SW 1271 (cell line): ENCODE measurements around the gene CRABP1.
"Not testable (repeated sequence)": the region's sequence is repeated elsewhere in the genome, so short reads cannot be mapped to it uniquely, and the experiment has no call there.

Experiments used
- DNase-seq, 2 experiments: peaks; one replicate each; lab custom pipeline; 2025; lab: John Stamatoyannopoulos, UW

CRABP1 gene

DNA sequence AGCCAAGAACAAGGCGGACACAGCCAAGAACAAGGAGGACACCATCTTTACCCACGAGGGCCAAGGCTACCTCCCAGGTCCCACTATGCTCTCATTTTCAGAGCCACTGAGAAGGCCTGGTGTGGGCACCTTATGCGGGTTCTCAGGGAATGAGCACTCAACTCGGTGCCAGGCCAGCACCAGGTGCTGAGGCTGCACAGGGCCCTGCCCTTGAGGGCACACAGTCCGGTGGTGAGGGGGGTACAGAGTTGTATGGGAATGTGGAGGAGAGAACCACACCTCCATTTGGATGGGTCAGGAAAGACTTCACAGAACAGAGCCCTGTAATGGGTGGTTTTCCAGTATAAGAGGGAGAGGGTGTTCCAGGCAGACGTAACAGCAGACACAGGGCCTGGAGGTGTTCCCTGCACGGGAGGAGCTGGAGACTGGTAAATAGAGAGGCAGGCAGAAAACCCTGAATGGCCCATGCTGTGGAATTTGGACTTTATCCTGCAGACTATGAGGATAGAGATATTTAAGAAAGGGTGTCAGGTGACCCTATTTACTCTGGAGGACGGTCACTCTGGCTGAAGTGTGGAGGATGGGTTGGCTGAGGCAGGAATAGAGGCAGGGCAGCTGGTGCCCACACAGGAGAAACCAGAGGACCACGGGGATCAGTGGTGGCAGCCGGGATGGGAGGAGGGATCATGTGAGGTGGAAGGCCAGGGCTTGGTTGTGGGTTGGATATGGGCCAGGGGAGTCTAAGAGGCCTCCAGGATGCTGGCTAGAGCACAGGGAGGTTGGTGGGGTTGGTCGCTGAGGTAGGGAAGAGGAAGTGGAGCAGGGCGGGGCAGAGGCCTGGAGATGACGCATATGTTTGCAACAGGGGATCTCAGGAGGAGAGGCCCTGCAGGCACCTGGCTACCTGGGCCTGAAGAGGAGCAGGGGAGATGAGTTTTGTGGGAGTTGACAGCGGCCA lies 34.6 kb downstream of the CRABP1 start:
- no peak for DNase-seq

DNA sequence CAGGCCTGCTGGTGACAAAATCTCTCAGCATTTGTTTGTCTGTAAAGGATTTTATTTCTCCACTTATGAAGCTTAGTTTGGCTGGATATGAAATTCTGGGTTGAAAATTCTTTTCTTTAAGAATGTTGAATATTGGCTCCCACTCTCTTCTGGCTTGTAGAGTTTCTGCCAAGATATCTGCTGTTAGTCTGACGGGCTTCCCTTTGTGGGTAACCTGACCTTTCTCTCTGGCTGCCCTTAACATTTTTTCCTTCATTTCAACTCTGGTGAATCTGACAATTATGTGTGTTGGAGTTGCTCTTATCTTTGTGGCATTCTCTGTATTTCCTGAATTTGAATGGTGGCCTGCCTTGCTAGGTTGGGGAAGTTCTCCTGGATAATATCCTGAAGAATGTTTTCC lies 40.0 kb downstream of the CRABP1 start:
- not testable (repeated sequence) for DNase-seq

DNA sequence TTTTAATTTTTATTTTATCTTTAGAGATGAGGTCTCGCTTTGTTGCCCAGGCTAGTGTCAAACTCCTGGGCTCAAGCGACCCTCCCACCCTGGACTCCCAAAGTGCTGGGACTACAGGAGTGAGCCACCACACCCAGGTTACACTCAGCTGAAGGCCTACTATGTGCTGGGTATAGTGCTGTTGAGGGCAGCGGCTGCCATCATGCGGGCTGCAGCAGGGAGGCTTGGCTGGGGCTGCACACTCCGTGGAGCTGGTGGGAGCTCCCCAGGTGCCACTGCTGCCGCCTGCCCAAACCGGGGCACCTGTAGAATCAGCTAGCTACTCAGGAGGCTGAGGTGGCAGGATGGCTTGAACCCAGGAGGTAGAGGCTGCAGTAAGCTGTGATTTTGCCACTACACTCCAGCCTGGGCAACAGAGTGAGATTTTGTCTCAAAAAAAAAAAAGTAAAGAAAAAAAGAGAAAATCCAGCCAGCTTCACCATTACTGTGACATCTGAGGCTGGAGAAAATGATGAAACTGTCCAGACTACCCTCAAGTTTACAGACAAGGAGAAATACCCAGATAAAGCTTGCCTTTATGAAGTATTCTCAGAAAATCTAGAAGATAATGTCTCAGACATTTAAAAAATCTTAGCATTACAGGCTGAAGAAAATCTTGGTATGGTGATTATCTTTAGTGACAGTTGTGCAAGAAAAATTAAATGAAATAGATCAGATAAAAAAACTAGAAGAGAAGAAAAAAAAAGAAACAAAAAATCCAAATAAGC lies 42.1 kb downstream of the CRABP1 start:
- DNase-seq = no peak

DNA sequence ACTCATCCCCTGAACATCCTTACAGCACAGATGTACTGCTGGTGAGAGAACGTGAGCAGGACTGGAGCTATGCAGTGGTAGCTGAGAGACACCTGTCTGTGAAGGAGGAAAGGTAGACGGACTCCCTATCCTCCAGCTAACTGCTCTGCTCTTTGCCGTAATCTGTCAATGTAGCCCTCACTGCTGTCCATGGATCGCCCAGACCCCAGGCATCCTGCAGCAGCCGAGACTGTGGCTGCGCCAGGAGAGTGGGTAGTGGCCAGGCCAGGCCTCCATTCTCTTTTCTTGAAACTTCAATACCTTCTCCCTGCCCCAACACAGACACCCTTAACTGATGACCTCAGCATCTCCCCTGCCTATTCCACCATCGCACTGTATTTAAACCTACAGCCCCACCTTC lies 44.5 kb downstream of the CRABP1 start:
- no peak for DNase-seq

DNA sequence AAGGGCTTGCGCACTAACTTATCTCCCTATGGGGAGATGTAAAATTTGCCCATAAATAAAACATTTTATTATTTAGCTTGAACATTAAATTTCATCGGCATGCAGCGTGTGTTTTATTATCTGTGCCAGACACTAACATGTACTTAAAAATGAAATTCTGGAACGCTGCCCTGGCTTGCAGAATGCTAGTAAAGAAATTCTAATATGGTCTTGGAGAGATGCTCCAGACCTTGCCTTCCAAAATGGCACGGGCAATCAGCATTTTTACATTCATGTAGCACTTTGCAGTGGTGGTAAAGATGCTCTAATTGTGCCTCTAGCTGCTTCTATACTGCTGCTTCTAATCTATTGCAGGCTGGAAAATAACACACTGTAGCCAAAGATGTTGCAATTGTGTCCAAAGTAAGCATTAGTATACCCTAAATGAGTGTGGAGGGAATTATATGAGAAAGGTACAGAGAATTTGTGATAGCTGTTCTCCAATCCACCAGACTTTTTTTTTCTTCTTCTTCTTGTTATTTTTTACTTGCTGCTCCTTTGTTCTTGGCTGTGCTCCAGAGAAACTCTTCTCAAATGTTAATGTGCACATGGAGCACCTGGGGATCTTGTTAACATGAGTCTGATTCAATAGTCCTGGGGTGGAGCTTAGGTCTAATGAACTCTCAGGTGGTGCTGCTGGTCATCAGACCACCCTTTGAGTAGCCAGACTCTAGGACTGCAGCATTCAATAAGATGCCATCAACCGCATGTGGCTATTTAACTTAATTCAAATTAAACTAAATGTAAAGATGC lies 47.3 kb downstream of the CRABP1 start:
- DNase-seq = no peak

DNA sequence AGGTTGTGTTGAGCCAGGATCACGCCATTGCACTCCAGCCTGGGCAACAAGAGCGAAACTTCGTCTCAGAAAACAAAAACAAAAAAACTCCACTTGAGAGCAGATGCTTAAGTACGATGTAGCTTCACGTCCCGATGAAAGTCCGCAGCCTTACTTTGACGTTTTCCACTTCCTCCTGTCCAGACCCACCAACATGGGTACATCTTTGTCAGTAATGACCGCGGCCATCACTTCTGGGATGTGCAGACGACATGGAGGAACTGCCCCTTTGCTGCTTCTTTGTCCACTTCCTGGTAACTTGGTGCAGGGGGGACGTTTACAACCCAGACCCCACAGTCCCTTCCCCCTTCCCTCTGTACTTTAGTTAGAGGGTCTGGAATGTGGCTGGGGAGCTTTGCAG lies 48.7 kb downstream of the CRABP1 start:
- no peak for DNase-seq

DNA sequence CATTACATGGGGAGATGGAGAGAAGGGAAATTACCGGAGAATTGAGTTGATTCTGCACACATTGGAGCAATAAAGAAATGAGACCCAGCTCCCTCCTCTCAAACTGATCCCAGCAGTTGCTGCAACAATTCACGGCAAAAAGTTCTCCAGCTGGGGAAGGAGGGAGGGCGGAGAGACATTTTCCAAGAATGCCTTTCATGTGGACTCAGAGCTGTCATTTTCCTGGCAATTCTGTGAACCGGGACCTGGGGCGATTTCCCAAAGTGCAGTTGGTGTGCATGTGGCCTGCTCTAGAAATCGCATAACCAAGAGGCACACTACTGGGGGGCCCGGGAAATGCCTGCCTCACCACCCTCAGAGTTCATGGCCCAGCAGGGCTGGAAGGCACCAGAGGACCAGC lies 49.2 kb downstream of the CRABP1 start:
- DNase-seq = no peak

DNA sequence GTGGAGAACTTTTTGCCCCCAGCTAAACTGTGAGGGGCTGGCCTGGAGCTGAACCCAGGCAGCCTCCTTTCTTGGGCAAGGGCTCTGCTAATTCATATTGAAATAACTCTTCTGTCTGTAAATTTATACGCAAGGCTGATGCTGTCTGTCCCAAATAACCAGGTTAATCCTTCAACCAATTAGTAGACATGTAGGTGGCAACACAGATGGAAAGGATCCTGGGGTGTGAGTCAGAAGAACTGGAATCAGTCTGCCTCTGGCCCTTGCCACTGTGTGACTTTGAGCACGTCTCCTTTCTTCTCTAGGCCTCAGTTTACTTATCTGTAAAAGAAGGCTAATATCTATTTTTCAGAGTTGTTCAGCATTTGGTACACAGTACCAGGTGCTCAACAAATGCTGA lies 49.6 kb downstream of the CRABP1 start:
- DNase-seq = no peak

DNA sequence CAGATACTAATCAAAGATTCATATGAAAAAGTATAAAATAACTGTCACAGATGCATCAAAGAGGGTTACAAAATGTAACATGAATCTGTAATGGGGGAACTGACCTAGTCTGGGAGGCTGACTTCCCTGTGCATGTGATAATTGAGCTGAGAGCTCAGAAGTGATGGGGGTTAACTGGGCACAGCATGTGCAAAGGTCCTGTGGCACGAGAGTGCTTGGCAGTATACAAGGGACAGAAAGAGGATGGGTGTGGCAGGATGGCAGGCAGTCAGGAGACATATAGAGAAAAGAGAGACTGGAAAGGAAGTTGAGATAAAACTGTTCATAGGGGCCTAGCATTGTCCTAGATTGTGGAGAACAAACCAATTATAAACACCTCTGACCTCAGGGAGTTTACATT lies 50.1 kb downstream of the CRABP1 start:
- no peak for DNase-seq

DNA sequence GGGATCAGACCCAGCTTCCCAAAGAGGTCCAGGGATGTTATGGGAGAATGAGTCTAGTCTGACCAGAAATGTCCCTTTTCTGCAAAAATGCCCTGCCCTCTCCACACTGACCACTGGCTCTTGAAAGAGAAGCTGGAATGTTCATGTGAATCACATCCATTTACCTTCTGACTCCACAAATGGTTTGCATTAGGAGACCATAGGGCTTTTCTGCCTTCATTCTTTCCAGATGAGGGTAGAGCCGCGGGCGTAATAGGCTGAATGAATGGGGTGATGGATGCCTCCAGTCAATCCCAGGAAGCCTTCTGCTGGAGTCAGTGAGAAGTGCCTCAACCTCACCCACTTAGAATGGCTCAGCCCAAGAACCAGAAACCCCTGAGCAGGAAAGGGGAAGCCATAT lies 50.7 kb downstream of the CRABP1 start:
- no peak for DNase-seq

DNA sequence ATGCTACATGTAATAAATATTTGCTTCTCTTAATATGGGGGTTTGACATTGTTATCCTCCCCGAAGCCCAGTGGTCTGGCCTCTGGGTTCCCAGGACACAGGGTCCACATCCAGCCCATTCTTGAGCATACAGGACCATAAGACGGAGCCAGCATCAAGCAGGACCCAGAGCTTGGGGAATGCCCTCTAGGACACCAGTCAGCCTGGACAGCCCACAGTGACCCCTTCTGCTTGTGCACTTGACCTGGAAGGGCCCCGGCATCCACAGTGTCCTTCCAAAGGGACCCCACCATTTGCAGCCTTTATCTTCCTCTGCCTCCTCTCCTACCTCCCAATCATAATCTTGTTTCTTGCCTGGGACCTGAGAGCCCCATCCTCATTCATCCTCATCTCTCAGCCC lies 51.6 kb downstream of the CRABP1 start:
- DNase-seq = no peak

DNA sequence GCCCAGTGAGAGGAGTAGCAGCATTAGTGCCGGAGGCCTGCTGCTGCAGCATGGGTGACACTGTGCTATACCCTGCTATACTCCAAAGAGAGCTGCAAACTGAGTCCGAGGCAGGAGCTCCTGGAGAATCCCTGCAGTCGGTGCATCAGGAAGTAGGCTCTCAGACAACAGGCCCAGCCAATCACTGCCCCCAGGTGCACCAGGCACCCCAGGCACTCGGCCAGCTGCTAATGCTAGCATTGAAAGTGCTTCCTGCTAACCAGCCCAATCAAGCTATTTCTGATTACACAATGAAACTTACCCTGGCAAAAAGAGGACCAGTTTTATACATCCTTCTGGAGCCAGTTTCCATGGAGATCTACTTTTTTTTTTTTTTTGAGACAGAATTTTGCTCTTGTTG lies 52.3 kb downstream of the CRABP1 start:
- no peak for DNase-seq

DNA sequence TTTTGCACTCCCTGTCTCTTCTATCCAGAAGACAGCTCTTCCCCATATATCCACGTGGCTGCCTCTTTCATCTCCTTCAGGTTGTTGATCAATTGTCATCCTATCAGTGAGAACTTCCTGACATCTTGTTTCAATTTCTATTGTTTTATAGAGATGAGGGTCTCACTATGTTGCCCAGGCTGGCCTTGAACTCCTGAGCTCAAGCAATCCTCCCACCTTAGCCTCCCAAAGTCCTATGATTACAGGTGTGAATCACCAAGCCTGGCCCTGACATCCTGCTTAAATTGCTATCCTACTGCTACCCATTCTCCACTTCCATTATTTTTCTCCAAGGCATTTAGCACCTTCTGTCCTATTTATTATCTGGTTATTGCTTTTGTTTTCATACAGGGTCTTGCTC lies 53.0 kb downstream of the CRABP1 start:
- DNase-seq = no peak

DNA sequence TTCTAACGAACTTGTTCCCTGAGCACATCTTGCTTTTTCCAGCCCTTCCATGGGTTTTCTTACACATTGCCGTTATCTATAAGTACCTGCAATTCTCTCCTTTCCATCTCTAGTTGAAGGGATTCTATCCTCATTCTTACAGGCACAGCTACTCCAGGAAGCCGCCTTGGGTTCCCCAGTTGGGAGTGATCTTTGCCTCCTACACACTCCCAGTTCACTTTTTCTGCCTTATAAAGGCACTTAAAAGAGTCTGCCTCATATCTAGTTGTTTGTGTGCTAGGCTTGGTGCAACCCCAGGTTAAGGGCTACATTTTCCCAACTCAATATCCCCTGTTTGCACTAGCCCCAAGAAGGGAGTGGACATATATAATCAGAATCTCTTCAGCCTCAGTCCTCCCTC lies 53.9 kb downstream of the CRABP1 start:
- DNase-seq = no peak

DNA sequence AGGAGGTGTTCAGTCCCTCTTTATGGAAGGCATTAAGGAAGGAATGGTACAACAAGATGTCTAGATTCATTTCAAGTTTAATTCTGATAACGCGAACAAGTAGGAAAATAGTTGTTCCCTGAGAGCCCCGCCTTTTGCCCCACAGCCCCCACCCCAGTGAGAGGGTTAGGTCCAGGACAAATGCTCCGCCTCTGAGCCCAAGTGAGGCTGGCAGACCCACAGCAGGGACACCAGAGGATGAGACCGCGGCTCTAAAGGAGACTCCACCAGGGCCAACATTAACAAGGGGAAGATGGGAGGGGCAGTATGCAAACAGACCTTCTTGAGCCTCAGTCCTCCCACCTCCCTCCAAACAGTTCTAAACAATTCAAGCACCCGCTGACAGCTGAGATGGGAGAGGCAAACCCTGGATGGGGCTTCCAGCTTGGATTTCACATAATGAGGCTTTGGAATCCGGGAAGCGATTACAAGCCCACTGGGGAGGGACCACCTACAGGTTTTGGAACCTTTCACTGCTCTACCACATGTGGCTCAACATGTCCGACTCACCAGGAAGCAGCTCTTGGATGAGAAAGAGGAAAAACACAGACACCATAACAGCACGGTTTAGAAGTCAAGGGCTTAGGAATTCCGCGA lies 54.9 kb downstream of the CRABP1 start:
- no peak for DNase-seq

DNA sequence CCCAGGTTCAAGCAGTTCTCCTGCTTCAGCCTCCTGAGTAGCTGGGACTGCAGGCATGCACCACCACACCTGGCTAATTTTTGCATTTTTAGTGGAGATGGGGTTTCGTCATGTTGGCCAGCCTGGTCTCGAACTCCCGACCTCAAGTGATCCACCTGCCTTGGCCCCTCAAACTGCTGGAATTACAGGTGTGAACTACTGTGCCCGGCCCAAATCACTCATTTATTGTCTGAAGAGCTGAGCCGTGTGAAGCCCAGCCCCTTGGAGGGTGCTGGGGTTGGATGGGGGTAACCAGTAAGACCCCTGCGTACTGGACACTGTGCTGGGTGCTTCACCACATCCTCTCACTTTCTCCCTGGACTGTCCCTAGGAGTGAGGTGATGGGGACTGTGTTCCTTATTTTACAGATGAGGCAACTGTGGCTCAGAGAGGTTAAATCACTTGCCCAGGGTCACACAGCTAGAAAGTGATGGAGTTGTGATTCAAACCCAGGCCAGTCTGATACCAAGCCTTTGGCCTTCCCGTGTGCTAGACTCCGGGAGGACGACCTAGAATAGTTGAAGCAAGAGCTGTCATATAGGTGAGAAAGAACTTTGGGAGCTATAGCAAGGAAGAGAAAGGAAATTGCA lies 56.1 kb downstream of the CRABP1 start:
- no peak for DNase-seq

DNA sequence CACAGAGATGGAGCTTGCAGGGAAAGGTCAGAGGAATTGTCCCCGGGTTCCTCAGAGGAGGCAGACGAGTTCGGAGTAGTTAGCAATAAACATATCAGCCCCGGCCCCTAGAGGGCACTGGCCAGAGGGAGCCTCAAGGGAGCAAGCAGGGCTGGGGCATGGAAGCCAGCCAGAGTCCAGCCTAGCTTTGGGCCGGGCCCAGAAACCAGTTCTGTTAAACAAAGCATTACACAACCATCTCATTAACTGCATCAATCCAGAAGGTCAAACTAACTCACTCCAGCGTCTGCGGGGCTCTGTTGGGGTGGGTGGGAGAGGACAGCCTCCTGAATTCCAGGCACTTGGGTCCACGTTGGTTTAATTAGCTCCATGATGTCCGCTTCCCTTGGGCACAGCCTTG lies 56.8 kb downstream of the CRABP1 start:
- DNase-seq = no peak

DNA sequence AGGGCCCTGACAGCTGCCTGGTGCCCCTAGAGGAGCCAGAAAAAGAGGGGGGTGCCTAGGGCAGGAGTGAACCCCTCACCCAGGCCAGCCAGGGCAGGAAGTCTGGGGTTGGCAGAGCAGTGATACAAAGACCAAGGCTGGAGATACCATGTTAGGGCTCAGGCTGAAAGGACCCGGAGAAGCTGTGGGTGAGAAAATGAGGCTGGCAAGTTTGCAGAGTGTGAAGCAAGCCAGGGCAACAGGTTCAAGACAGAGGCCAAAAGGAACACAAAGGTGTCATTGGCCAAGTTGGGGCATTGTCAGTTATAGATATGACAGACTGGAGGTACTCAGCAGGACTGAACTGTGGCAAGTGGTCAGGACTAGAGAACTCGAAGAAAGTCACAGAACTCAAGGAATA lies 57.2 kb downstream of the CRABP1 start:
- no peak for DNase-seq
